ENCODE results near the gene CORIN. TPM values are rescaled to one million over a fixed set of nuclear protein-coding genes. Genes with fewer than 3 reads are reported as not detected.

CORIN gene
- total and polyA plus RNA-seq, 2 of the 13 experiments (the other 11 are each of a cell fraction or from before 2014, with no cell fraction given) = 0.84 to 1.2 TPM

- ATAC-seq (no peak), DNase-seq (ENCODE audit: low spot score) (no peak), FAIRE-seq (no peak)
- Histone ChIP-seq H3K27me3 (ENCODE audit: control insufficient read depth in 1 of 2, insufficient read depth in 2 of 2, low read length in 2 of 2) (no peaks in the 10 kb centered on the region; a peak in 1 of 5 replicates), H3K9ac (ENCODE audit: insufficient read depth, low read depth, low read length) (no peak overlapping the region), H3K4me1 (ENCODE audit: insufficient read depth, low read length) (peaks cover 27% of the 10 kb centered on the region), H3K4me2 (ENCODE audit: low read depth, low read length) (no peak overlapping the region), H3K36me3 (replicated peaks in 1 of 2; ENCODE audit: control insufficient read depth in 1 of 2, insufficient read depth in 2 of 2, low read length in 2 of 2) (no peaks in the 10 kb centered on the region), H3K79me2 (ENCODE audit: insufficient read depth, low read length) (no peaks in the 10 kb centered on the region), H3K4me3 (replicated peaks in 1 of 3; ENCODE audit: insufficient read depth in 1 of 3, low read depth in 2 of 3, low read length in 3 of 3) (no peak overlapping the region), H2AFZ (ENCODE audit: low read length) (no peak overlapping the region), H4K20me1 (ENCODE audit: insufficient read depth, low read length) (no peaks in the 10 kb centered on the region), H3K27ac (ENCODE audit: extremely low read length, insufficient read depth, low read length) (no peak overlapping the region), H3K9me3 (ENCODE audit: low read length) (no peaks in the 10 kb centered on the region)
- in situ Hi-C loops (cut with HindIII; ENCODE audit: extremely low pct_ligation_motif_present, low pct_unique_long_range_greater_than_20kb) (no loop called here), intact Hi-C loops (cut with micrococcal nuclease; ENCODE audit: unreplicated experiment) (no loop called here)
- 55% methylated on average over 2 of the region's 2 CpGs for WGBS (ENCODE audit: low lambda C conversion rate)
- no TSS peak for BruUV-seq (replicated peaks)
- ChIA-PET POLR2A (no interaction called here), CTCF (ENCODE audit: low intra/inter-chr PET ratio, low total read pairs) (no interaction called here)
- no peak for TF ChIP-seq ZNF18 (CRISPR knock-in tag; IDR thresholded peaks at IDR 0.05; ENCODE audit: insufficient replicate concordance)
- TF ChIP-seq ZNF609 (CRISPR knock-in tag; IDR thresholded peaks at IDR 0.05; ENCODE audit: borderline replicate concordance) = no peak
- TF ChIP-seq PPARG (CRISPR knock-in tag; conservative IDR thresholded peaks at IDR 0.05) = no peak
- no peak for TF ChIP-seq ZNF564 (CRISPR knock-in tag; IDR thresholded peaks at IDR 0.05)
- no peak for TF ChIP-seq PTBP1 (IDR thresholded peaks at IDR 0.05; ENCODE audit: low read depth, low read length, poor library complexity, severe bottlenecking)
- TF ChIP-seq EED (CRISPR knock-in tag; IDR thresholded peaks at IDR 0.05) = no peak
- TF ChIP-seq ZNF33A (CRISPR knock-in tag; IDR thresholded peaks at IDR 0.05; ENCODE audit: borderline replicate concordance) = no peak
- TF ChIP-seq STAG1 (CRISPR knock-in tag; IDR thresholded peaks at IDR 0.05) = no peak
- TF ChIP-seq ZNF282 (IDR thresholded peaks at IDR 0.05; ENCODE audit: partially characterized antibody) = no peak
- no peak for TF ChIP-seq PLRG1 (conservative IDR thresholded peaks at IDR 0.05)
- TF ChIP-seq ZKSCAN8 (CRISPR knock-in tag; IDR thresholded peaks at IDR 0.05; ENCODE audit: borderline replicate concordance) = no peak
- no peak for TF ChIP-seq SRSF9 (IDR thresholded peaks at IDR 0.05; ENCODE audit: borderline replicate concordance, insufficient read depth, low read depth, low read length, poor library complexity, severe bottlenecking)
- no peak for TF ChIP-seq CEBPG (CRISPR knock-in tag; IDR thresholded peaks at IDR 0.05)
- TF ChIP-seq IKZF4 (CRISPR knock-in tag; IDR thresholded peaks at IDR 0.05; ENCODE audit: borderline replicate concordance, low read depth, not compliant biosample characterization) = no peak
- TF ChIP-seq RBAK (CRISPR knock-in tag; IDR thresholded peaks at IDR 0.05) = no peak
These were observed 101.3 kb downstream of the CORIN start for GRCh38 chr4:47736555-47736954.

Data from HepG2 (cell line).